K562 (cell line): ENCODE measurements around the gene CYSRT1. TPM values are rescaled to one million over a fixed set of nuclear protein-coding genes. Genes with fewer than 3 reads are reported as not detected.

ENCODE experiments used
- BCLAF1 ChIP-seq, 2 experiments: fragments of 450-650 bp in 1 of 2; IDR thresholded peaks; 2 replicates each; pipeline ENCODE4 v1.6.1; 2011 to 2017; ENCODE audit warnings: low read depth in 2 of 2, antibody characterized with exemption in 1 of 2, borderline replicate concordance in 1 of 2, low read length in 1 of 2, mild to moderate bottlenecking in 1 of 2, mixed read lengths in 1 of 2; ENCODE audit not compliant: control insufficient read depth in 1 of 2
- BRD9 ChIP-seq: fragments of 450-650 bp; IDR thresholded peaks from 2 replicates; pipeline ENCODE4 v1.6.1; 2018; ENCODE audit warnings: low read depth; ENCODE audit not compliant: partially characterized antibody
- C11orf30 ChIP-seq: fragments of 450-650 bp; IDR thresholded peaks from 2 replicates; pipeline ENCODE4 v1.6.1; 2016; ENCODE audit warnings: low read depth, mild to moderate bottlenecking
- CREB1 ChIP-seq, 2 experiments: sonication (generic) in 1 of 2; formaldehyde crosslinking in 1 of 2; IDR thresholded peaks; 2 replicates each; pipeline versions ENCODE4 v1.6.1 to v1.8.0; 2012 to 2022; ENCODE audit warnings: inconsistent platforms in 1 of 2, mild to moderate bottlenecking in 1 of 2, missing genetic modification reagents in 1 of 2, moderate library complexity in 1 of 2
- ZNF436 ChIP-seq: fragments of 250-450, 450-650 bp; sonication (Bioruptor Pico); formaldehyde crosslinking; IDR thresholded peaks from 2 replicates; pipeline ENCODE4 v1.7.0; 2020; ENCODE audit warnings: mild to moderate bottlenecking
- polyA plus RNA-seq, 8 experiments: library from polyadenylated mRNA; depleted of rRNA in 4 of 8; stranded (reverse) in 5 of 8; unstranded in 3 of 8; fragments of >200 nt; fragmentation: Nextera tagmentation in 2 of 8; fragmentation: Illumina TruSeq in 1 of 8; extraction: Ambion mirVana in 2 of 8; extraction: Trizol in 1 of 8; gene quantifications; 2 replicates each; pipeline versions ENCODE4 v1.2.1 to v1.2.3, GENCODE V29; 2011 to 2014; ENCODE audit warnings: inconsistent platforms in 1 of 8, missing spikeins in 1 of 8
- total RNA-seq, 7 experiments: library from RNA; depleted of rRNA in 6 of 7; stranded (reverse); fragments of >200 nt in 6 of 7; fragmentation: Illumina TruSeq in 2 of 7; extraction: Trizol in 2 of 7; gene quantifications; 2 replicates each; pipeline versions ENCODE4 v1.2.1 to v1.2.3, GENCODE V29; 2011 to 2021; ENCODE audit warnings: low replicate concordance in 1 of 7
- TF ChIP-seq, protein P1 (sequence below): fragments of 450-650 bp; IDR thresholded peaks from 2 replicates; pipeline ENCODE4 v1.6.1; 2016; ENCODE audit warnings: mild to moderate bottlenecking, moderate library complexity
- TF ChIP-seq, protein P2 (sequence below): fragments of 450-650 bp; conservative IDR thresholded peaks from 2 replicates; pipeline ENCODE4 v1.6.1; 2016; ENCODE audit warnings: missing genetic modification characterization, low read depth, mild to moderate bottlenecking, control low read depth, missing compliant biosample characterization
- TF ChIP-seq, protein P3 (sequence below): sonication (generic); formaldehyde crosslinking; IDR thresholded peaks from 2 replicates; pipeline ENCODE4 v1.8.0; 2022; ENCODE audit warnings: mild to moderate bottlenecking, missing genetic modification reagents

CYSRT1 gene
- total and polyA plus RNA-seq, 9 of the 15 experiments (the other 6 are each of a cell fraction or from before 2014, with no cell fraction given) = 0.04 to 1.4 (median 0.42) TPM; not detected in 3

GRCh38 chr9:137240318-137240840, 15.4 kb downstream of the CYSRT1 start (continued):
- TF ChIP-seq, protein P1, sequence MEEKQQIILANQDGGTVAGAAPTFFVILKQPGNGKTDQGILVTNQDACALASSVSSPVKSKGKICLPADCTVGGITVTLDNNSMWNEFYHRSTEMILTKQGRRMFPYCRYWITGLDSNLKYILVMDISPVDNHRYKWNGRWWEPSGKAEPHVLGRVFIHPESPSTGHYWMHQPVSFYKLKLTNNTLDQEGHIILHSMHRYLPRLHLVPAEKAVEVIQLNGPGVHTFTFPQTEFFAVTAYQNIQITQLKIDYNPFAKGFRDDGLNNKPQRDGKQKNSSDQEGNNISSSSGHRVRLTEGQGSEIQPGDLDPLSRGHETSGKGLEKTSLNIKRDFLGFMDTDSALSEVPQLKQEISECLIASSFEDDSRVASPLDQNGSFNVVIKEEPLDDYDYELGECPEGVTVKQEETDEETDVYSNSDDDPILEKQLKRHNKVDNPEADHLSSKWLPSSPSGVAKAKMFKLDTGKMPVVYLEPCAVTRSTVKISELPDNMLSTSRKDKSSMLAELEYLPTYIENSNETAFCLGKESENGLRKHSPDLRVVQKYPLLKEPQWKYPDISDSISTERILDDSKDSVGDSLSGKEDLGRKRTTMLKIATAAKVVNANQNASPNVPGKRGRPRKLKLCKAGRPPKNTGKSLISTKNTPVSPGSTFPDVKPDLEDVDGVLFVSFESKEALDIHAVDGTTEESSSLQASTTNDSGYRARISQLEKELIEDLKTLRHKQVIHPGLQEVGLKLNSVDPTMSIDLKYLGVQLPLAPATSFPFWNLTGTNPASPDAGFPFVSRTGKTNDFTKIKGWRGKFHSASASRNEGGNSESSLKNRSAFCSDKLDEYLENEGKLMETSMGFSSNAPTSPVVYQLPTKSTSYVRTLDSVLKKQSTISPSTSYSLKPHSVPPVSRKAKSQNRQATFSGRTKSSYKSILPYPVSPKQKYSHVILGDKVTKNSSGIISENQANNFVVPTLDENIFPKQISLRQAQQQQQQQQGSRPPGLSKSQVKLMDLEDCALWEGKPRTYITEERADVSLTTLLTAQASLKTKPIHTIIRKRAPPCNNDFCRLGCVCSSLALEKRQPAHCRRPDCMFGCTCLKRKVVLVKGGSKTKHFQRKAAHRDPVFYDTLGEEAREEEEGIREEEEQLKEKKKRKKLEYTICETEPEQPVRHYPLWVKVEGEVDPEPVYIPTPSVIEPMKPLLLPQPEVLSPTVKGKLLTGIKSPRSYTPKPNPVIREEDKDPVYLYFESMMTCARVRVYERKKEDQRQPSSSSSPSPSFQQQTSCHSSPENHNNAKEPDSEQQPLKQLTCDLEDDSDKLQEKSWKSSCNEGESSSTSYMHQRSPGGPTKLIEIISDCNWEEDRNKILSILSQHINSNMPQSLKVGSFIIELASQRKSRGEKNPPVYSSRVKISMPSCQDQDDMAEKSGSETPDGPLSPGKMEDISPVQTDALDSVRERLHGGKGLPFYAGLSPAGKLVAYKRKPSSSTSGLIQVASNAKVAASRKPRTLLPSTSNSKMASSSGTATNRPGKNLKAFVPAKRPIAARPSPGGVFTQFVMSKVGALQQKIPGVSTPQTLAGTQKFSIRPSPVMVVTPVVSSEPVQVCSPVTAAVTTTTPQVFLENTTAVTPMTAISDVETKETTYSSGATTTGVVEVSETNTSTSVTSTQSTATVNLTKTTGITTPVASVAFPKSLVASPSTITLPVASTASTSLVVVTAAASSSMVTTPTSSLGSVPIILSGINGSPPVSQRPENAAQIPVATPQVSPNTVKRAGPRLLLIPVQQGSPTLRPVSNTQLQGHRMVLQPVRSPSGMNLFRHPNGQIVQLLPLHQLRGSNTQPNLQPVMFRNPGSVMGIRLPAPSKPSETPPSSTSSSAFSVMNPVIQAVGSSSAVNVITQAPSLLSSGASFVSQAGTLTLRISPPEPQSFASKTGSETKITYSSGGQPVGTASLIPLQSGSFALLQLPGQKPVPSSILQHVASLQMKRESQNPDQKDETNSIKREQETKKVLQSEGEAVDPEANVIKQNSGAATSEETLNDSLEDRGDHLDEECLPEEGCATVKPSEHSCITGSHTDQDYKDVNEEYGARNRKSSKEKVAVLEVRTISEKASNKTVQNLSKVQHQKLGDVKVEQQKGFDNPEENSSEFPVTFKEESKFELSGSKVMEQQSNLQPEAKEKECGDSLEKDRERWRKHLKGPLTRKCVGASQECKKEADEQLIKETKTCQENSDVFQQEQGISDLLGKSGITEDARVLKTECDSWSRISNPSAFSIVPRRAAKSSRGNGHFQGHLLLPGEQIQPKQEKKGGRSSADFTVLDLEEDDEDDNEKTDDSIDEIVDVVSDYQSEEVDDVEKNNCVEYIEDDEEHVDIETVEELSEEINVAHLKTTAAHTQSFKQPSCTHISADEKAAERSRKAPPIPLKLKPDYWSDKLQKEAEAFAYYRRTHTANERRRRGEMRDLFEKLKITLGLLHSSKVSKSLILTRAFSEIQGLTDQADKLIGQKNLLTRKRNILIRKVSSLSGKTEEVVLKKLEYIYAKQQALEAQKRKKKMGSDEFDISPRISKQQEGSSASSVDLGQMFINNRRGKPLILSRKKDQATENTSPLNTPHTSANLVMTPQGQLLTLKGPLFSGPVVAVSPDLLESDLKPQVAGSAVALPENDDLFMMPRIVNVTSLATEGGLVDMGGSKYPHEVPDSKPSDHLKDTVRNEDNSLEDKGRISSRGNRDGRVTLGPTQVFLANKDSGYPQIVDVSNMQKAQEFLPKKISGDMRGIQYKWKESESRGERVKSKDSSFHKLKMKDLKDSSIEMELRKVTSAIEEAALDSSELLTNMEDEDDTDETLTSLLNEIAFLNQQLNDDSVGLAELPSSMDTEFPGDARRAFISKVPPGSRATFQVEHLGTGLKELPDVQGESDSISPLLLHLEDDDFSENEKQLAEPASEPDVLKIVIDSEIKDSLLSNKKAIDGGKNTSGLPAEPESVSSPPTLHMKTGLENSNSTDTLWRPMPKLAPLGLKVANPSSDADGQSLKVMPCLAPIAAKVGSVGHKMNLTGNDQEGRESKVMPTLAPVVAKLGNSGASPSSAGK = no peak
- TF ChIP-seq C11orf30 (no peak), BCLAF1 (IDR thresholded peaks at IDR 0.05; ENCODE audit: borderline replicate concordance in 1 of 2, control insufficient read depth in 1 of 2, low read depth in 2 of 2, low read length in 1 of 2) (no peak), BRD9 (no peak), ZNF436 (CRISPR knock-in tag) (no peak), CREB1 (IDR thresholded peaks at IDR 0.05) (peak; percentile 40; the same call in 1 of the 2 replicates), CREB1 (CRISPR knock-in tag; IDR thresholded peaks at IDR 0.05) (peak; percentile 65)
- TF ChIP-seq, protein P2, sequence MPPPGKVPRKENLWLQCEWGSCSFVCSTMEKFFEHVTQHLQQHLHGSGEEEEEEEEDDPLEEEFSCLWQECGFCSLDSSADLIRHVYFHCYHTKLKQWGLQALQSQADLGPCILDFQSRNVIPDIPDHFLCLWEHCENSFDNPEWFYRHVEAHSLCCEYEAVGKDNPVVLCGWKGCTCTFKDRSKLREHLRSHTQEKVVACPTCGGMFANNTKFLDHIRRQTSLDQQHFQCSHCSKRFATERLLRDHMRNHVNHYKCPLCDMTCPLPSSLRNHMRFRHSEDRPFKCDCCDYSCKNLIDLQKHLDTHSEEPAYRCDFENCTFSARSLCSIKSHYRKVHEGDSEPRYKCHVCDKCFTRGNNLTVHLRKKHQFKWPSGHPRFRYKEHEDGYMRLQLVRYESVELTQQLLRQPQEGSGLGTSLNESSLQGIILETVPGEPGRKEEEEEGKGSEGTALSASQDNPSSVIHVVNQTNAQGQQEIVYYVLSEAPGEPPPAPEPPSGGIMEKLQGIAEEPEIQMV (tag) = no peak
- TF ChIP-seq, protein P3, sequence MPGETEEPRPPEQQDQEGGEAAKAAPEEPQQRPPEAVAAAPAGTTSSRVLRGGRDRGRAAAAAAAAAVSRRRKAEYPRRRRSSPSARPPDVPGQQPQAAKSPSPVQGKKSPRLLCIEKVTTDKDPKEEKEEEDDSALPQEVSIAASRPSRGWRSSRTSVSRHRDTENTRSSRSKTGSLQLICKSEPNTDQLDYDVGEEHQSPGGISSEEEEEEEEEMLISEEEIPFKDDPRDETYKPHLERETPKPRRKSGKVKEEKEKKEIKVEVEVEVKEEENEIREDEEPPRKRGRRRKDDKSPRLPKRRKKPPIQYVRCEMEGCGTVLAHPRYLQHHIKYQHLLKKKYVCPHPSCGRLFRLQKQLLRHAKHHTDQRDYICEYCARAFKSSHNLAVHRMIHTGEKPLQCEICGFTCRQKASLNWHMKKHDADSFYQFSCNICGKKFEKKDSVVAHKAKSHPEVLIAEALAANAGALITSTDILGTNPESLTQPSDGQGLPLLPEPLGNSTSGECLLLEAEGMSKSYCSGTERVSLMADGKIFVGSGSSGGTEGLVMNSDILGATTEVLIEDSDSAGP = no peak
